ENCODE measurements around the gene COASY.
A peak's percentile ranks its signal among the peaks of the same experiment; 100 is the strongest.
"Not testable (repeated sequence)": the region's sequence is repeated elsewhere in the genome, so short reads cannot be mapped to it uniquely, and the experiment has no call there.

COASY gene

DNA sequence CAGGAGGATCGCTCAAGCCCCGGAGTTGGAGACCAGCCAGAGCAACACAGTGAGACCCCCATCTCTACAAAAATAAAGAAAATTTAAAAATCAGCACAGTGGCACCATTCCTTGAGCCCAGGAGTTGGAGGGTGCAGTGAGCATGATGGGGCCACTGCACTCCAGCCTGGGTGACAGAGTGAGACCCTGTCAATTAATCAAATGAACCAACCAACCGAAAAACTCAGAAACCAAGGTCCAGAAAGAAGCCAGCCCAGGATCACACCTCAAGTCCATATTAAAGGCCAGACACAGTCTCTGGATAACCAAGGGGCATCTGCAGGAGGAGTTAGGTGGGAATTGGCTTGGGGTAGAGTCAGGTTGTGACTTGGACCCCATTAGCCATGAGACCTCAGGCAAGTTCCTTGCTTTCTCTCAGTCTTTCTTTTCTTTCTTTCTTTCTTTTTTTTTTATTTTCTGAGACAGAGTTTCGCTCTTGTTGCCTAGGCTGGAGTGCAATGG, 6.8 kb upstream of the COASY start:
- H3K9me3 ChIP-seq (ENCODE audit: insufficient read depth, low read length, severe bottlenecking): no peaks in the 10 kb centered on the region
- H3K9ac ChIP-seq (ENCODE audit: low read depth, low read length): peak overlapping the region; percentile 90
- peaks cover 7% of the 10 kb centered on the region; the same call in 1 of the 2 replicates for H3K36me3 ChIP-seq (ENCODE audit: insufficient read depth, low read length)
- H3K4me3 ChIP-seq (ENCODE audit: low read depth in 1 of 2, low read length in 2 of 2): peak overlapping the region; percentile 70 to 88
- no peak for DNase-seq
- H3K79me2 ChIP-seq (ENCODE audit: insufficient read depth, low read length): peaks cover 31% of the 10 kb centered on the region
- peak overlapping the region; percentile 83 for H3K4me2 ChIP-seq (ENCODE audit: insufficient read depth, low read length)
- peak overlapping the region; percentile 88 for H2AFZ ChIP-seq (ENCODE audit: low read depth, low read length)
- ATAC-seq (ENCODE audit: insufficient read depth, low read depth): peak; percentile 8; the same call in 1 of the 3 replicates
- H3K27ac ChIP-seq (ENCODE audit: low read length): peak overlapping the region; percentile 85
- H3K4me1 ChIP-seq (ENCODE audit: insufficient read depth, low read length): peaks cover 25% of the 10 kb centered on the region
- H3K27me3 ChIP-seq (ENCODE audit: insufficient read depth, low read length, poor library complexity): no peaks in the 10 kb centered on the region
- H4K20me1 ChIP-seq (ENCODE audit: insufficient read depth, low read length): 0 out of 2 replicates have a peak, but pooled peaks cover 3% of the 10 kb centered on the region
- TF ChIP-seq EZH2 (IDR thresholded peaks at IDR 0.05; ENCODE audit: borderline replicate concordance, low read depth, low read length, severe bottlenecking): no peak
- TF ChIP-seq, protein P1, sequence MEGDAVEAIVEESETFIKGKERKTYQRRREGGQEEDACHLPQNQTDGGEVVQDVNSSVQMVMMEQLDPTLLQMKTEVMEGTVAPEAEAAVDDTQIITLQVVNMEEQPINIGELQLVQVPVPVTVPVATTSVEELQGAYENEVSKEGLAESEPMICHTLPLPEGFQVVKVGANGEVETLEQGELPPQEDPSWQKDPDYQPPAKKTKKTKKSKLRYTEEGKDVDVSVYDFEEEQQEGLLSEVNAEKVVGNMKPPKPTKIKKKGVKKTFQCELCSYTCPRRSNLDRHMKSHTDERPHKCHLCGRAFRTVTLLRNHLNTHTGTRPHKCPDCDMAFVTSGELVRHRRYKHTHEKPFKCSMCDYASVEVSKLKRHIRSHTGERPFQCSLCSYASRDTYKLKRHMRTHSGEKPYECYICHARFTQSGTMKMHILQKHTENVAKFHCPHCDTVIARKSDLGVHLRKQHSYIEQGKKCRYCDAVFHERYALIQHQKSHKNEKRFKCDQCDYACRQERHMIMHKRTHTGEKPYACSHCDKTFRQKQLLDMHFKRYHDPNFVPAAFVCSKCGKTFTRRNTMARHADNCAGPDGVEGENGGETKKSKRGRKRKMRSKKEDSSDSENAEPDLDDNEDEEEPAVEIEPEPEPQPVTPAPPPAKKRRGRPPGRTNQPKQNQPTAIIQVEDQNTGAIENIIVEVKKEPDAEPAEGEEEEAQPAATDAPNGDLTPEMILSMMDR (IDR thresholded peaks at IDR 0.05; ENCODE audit: borderline replicate concordance, extremely low read depth, low read length, poor library complexity, severe bottlenecking): no peak

DNA sequence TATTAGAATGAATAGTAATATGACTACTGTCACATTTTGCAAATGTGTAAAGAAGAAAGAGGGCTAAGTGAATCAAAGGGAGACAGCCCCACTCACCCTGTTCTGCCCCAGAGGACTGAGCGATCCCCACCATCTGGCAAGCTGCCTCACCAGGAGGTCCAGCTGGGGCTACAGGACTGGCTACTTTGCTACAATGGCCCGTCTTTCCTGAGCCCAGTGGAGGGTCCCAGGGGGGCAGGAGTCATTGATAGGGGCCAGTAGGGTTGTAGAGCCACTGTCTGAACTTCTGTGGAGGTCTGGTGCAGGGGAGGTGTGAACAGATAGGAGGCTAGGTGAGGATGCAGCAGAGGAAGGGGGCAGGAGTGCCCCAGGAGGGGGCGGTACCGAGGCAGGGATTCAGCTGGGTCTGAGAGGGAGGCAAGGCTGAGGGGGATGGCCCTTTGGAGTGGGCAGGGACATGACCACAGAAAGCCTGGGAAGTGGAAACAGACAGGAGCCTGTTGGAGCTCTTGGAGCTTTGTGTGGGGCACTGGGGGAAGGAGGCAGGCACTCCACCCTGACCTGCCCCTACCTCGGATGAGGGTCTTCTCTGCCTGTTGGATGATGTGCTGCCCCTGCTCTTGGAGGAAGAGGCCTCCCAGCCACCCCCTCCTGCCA, 5.9 kb upstream of the COASY start:
- not testable (repeated sequence) for H4K20me1 ChIP-seq (ENCODE audit: insufficient read depth, low read length); H3K36me3 ChIP-seq (ENCODE audit: insufficient read depth, low read length); H3K9me3 ChIP-seq (ENCODE audit: insufficient read depth, low read length, severe bottlenecking); ATAC-seq (ENCODE audit: insufficient read depth, low read depth); H3K27me3 ChIP-seq (ENCODE audit: insufficient read depth, low read length, poor library complexity); DNase-seq; H3K27ac ChIP-seq (ENCODE audit: low read length); H2AFZ ChIP-seq (ENCODE audit: low read depth, low read length)
- peaks cover 25% of the 10 kb centered on the region for H3K4me1 ChIP-seq (ENCODE audit: insufficient read depth, low read length)
- H3K9ac ChIP-seq (ENCODE audit: low read depth, low read length): peak overlapping the region; percentile 90; the same call in 1 of the 2 replicates
- peak overlapping the region in 1 of 2 experiments; percentile 88; a peak in 1 of 4 replicates for H3K4me3 ChIP-seq (ENCODE audit: low read depth in 1 of 2, low read length in 2 of 2)
- H3K4me2 ChIP-seq (ENCODE audit: insufficient read depth, low read length): peak overlapping the region; percentile 83
- peaks cover 31% of the 10 kb centered on the region for H3K79me2 ChIP-seq (ENCODE audit: insufficient read depth, low read length)
- TF ChIP-seq, protein P1 (IDR thresholded peaks at IDR 0.05; ENCODE audit: borderline replicate concordance, extremely low read depth, low read length, poor library complexity, severe bottlenecking): peak; percentile 26

DNA sequence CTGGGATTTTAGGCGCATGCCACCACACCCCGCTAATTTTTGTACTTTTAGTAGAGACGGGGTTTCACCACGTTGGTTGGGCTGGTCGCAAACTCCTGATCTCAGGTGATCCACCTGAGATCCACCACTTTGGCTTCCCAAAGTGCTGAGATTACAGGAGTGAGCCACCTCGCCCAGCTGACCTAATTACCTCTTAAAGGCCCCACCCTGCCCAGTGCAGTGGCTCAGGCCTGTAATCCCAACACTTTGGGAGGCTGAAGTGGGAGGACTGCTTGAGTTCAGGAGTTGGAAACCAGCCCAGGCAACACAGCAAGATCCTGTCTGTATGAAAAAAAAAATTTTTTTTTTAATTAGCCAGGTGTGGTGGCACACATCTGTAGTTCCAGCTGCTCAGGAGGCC, 2.9 kb upstream of the COASY start:
- H3K4me3 ChIP-seq (ENCODE audit: low read depth in 1 of 2, low read length in 2 of 2): no peak overlapping the region
- H4K20me1 ChIP-seq (ENCODE audit: insufficient read depth, low read length): peaks cover 9% of the 10 kb centered on the region; the same call in 1 of the 2 replicates
- no peaks in the 10 kb centered on the region for H3K27me3 ChIP-seq (ENCODE audit: insufficient read depth, low read length, poor library complexity)
- peaks cover 43% of the 10 kb centered on the region for H3K79me2 ChIP-seq (ENCODE audit: insufficient read depth, low read length)
- H3K27ac ChIP-seq (ENCODE audit: low read length): no peak overlapping the region
- H2AFZ ChIP-seq (ENCODE audit: low read depth, low read length): no peak overlapping the region
- ATAC-seq (ENCODE audit: insufficient read depth, low read depth) (no peak), DNase-seq (no peak)
- no peaks in the 10 kb centered on the region for H3K9me3 ChIP-seq (ENCODE audit: insufficient read depth, low read length, severe bottlenecking)
- H3K36me3 ChIP-seq (ENCODE audit: insufficient read depth, low read length): peaks cover 17% of the 10 kb centered on the region
- peaks cover 36% of the 10 kb centered on the region for H3K4me1 ChIP-seq (ENCODE audit: insufficient read depth, low read length)
- no peak overlapping the region for H3K9ac ChIP-seq (ENCODE audit: low read depth, low read length)
- TF ChIP-seq, protein P1 (IDR thresholded peaks at IDR 0.05; ENCODE audit: borderline replicate concordance, extremely low read depth, low read length, poor library complexity, severe bottlenecking): no peak
- no peak for TF ChIP-seq EZH2 (IDR thresholded peaks at IDR 0.05; ENCODE audit: borderline replicate concordance, low read depth, low read length, severe bottlenecking)
- no peak overlapping the region for H3K4me2 ChIP-seq (ENCODE audit: insufficient read depth, low read length)

All from DND-41 (cell line).